Vagina (tissue), 2 donors: ENCODE results near the gene C22orf39. TPM values are rescaled to one million over a fixed set of nuclear protein-coding genes. Genes with fewer than 3 reads are reported as not detected.

ENCODE experiments used
- DNase-seq, 2 donors: peaks; one replicate each; pipeline ENCODE4 v3.0.0-alpha.2; 2017; ENCODE audit errors: extremely low spot score in 2 of 2
- H3K27ac ChIP-seq: fragments of 200-600 bp; sonication (generic); one replicate; pipeline ENCODE4 v1.5.1; 2019
- H3K27me3 ChIP-seq: fragments of 200-600 bp; sonication (generic); one replicate; pipeline ENCODE4 v1.5.1; 2019
- H3K36me3 ChIP-seq, 2 donors: fragments of 200-600 bp; sonication (generic); one replicate each; pipeline ENCODE4 v1.5.1; 2017 to 2019
- H3K4me1 ChIP-seq: fragments of 200-600 bp; sonication (generic); one replicate; pipeline ENCODE4 v1.5.1; 2019
- H3K4me3 ChIP-seq, 2 donors: fragments of 200-600 bp; sonication (generic); 1 replicate in 1 of 2; 2 replicates in 1 of 2; pipeline ENCODE4 v1.5.1; 2016 to 2019
- H3K9me3 ChIP-seq: fragments of 200-600 bp; sonication (generic); one replicate; pipeline ENCODE4 v1.5.1; 2019
- POLR2A ChIP-seq, 2 donors: fragments of 450-650 bp; IDR thresholded peaks; one replicate each; pipeline ENCODE4 v1.6.1; 2017; ENCODE audit warnings: antibody characterized with exemption in 2 of 2, mild to moderate bottlenecking in 2 of 2, moderate library complexity in 2 of 2
- POLR2AphosphoS5 ChIP-seq, 2 donors: sonication (generic); formaldehyde crosslinking; IDR thresholded peaks; one replicate each; pipeline ENCODE4 v1.9.0; 2017; ENCODE audit warnings: antibody characterized with exemption in 2 of 2, mild to moderate bottlenecking in 2 of 2, low read depth in 1 of 2; ENCODE audit not compliant: insufficient read depth in 1 of 2
- intact Hi-C: fragments of 100-400 bp; cut with DNase I; formaldehyde crosslinking; loops from one replicate; pipeline ENCODE4 v1.15.1; 2023
- total RNA-seq: library from RNA; depleted of rRNA; stranded (reverse); fragments of >200 nt; gene quantifications from one replicate; pipeline ENCODE4 v1.2.3, GENCODE V29; 2016
- TF ChIP-seq, protein P1 (sequence below), 3 experiments: fragments of 450-650 bp in 2 of 3; fragments of 200-600 bp in 1 of 3; sonication (generic) in 1 of 3; IDR thresholded peaks; one replicate each; pipeline ENCODE4 v1.5.1; 2017 to 2019; ENCODE audit warnings: antibody characterized with exemption in 3 of 3, mild to moderate bottlenecking in 2 of 3, moderate library complexity in 2 of 3

C22orf39 gene
- total RNA-seq, 1 donor from 2014 or later, result 46.9 TPM

DNA sequence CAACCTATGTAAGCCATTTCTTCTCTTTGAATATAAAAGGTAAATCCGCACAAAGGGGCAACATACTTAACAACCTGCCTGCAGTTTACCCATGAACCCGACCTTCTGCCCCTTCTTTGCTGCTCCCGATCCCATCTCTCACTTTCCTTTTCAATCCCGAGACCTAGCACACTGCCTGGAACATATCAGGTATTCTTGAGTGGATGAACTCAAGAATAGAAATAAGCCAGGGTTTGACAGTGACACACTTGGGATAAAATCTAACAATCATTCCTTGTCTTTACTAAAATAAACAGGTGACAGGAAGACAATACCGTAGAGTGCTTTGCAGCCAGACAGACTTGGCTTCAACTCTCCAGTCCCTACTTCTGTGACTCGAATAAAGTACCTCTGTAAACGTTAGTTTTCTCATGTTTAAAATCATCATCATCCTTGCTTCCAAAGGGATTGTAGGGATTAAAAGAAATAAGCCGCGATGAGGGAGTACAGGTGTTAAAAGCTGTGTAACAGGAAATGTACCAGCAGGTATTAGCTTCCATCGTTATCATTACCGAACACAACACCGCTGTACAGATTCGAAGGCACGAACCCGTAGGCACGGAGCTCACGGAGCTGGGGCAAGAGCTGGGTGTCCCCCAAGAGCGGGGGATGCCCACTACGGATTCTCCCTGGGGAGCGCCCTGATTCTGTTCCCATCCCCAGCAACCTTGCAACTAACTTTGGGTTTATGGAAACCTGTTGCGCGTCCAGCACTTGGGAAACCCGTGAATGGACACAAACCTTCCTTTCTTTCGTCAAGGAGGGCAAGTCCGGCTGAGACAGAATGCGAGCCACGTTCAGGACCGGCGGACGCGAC lies 30.8 kb upstream of the C22orf39 start:
- H3K36me3 ChIP-seq, result peaks cover 0 to 17% of the 10 kb centered on the region in 2 donors
- H3K4me3 ChIP-seq, result peak overlapping the region; percentile 72 to 89
- H3K9me3 ChIP-seq, result no peaks in the 10 kb centered on the region
- peak overlapping the region; percentile 93 for H3K27ac ChIP-seq
- DNase-seq, result peak in 1 of 2 donors; percentile 87
- intact Hi-C loops, result loop anchor here (2.0 to 10.0 kb wide), 2 partner anchors 45 to 63 kb away; partner anchors contain the start of gene MRPL40
- H3K27me3 ChIP-seq, result no peaks in the 10 kb centered on the region
- TF ChIP-seq POLR2A (IDR thresholded peaks at IDR 0.05) (no peak), POLR2AphosphoS5 (IDR thresholded peaks at IDR 0.05; ENCODE audit: insufficient read depth in 1 of 2, low read depth in 1 of 2) (no peak)
- TF ChIP-seq, protein P1, sequence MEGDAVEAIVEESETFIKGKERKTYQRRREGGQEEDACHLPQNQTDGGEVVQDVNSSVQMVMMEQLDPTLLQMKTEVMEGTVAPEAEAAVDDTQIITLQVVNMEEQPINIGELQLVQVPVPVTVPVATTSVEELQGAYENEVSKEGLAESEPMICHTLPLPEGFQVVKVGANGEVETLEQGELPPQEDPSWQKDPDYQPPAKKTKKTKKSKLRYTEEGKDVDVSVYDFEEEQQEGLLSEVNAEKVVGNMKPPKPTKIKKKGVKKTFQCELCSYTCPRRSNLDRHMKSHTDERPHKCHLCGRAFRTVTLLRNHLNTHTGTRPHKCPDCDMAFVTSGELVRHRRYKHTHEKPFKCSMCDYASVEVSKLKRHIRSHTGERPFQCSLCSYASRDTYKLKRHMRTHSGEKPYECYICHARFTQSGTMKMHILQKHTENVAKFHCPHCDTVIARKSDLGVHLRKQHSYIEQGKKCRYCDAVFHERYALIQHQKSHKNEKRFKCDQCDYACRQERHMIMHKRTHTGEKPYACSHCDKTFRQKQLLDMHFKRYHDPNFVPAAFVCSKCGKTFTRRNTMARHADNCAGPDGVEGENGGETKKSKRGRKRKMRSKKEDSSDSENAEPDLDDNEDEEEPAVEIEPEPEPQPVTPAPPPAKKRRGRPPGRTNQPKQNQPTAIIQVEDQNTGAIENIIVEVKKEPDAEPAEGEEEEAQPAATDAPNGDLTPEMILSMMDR (IDR thresholded peaks at IDR 0.05), result no peak
- H3K4me1 ChIP-seq, result peaks cover 31% of the 10 kb centered on the region

DNA sequence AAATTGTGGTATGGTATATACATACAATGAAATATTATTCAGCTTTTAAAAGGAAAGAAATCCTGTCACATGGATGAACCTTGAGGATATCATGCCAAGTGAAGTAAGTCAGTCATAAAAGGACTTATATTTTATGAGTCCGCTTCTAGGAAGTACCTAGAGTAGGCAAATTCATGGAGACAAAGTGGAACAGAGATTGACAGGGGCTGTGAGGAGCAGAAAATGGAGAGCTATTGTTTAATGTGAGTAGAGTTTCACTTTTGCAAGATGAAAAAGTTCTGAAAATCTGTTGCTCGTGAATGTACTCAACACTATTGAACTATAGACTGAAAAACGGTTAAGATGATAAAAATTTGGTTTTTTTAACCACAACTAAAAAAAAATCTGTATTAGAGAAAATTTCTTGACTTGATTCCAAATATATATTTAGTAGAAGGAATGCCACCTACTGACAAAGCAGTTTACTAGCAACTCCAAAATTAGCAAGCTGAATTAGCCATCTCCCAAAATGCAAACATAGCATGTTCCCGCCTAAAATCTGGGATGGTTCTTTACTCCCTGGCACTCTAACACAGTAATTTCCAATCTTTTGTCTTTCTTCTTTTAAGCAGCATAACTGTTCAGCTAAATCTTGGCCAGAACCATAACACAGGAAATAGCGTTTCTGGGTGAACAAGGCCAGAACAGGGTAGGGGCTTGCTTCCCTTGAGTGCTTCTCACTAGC lies 30.0 kb upstream of the C22orf39 start:
- intact Hi-C loops, result loop anchor here (2.0 to 10.0 kb wide), 2 partner anchors 45 to 63 kb away; partner anchors contain the start of gene MRPL40
- Histone ChIP-seq H3K4me1 (peaks cover 31% of the 10 kb centered on the region), H3K4me3 (peak overlapping the region; percentile 72 to 89), H3K36me3 (peaks cover 0 to 17% of the 10 kb centered on the region in 2 donors), H3K27ac (no peak overlapping the region), H3K27me3 (no peaks in the 10 kb centered on the region), H3K9me3 (no peaks in the 10 kb centered on the region)
- no peak for DNase-seq
- TF ChIP-seq POLR2AphosphoS5 (IDR thresholded peaks at IDR 0.05; ENCODE audit: insufficient read depth in 1 of 2, low read depth in 1 of 2) (no peak), POLR2A (IDR thresholded peaks at IDR 0.05) (no peak)
- TF ChIP-seq, protein P1 (IDR thresholded peaks at IDR 0.05), result no peak

DNA sequence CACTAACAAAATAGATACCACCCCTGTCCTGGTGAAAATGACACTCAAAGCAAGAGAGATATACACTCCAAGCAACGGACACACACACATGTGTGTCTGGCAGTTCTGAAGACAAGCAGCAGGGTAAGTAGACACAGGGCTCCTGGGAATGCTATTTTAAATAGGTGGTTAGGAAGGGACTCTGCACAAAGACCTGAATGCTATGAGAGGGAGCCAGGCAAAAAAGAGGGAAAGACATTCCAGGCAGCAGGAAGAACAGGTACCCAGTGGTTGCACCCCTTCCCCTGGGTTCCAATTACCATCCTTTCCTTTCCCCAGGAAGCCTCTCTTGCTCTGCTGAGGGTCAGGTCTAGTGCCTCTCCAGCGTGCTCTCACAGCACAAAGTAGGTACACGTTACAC lies 28.5 kb upstream of the C22orf39 start:
- intact Hi-C loops, result loop anchor here (10.0 kb wide), 1 partner anchor 61 kb away; no protein-coding TSS in a partner anchor
- H3K27ac ChIP-seq, result no peak overlapping the region
- H3K4me1 ChIP-seq, result peaks cover 31% of the 10 kb centered on the region

DNA sequence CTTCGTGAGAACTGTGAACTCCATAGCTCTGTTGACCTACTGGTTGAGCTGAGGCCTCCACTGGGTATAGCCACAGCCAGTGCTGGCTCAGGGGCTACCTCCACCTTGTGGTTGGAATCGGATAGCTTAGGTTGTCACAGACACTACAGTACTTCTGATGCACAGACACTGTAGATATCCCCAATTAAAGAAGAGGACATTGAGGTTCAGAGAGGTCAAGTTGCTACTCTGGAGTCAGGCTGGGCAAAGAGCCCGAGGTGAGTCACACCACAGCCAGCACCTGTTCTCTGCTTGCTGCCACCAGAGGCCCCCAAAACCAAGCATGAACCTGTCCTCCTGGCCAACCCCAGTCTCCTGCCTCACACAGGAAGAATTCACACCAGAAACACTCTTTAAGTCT lies 26.1 kb upstream of the C22orf39 start:
- Histone ChIP-seq H3K36me3 (peaks cover 0 to 47% of the 10 kb centered on the region in 2 donors), H3K27ac (no peak overlapping the region), H3K9me3 (no peaks in the 10 kb centered on the region), H3K27me3 (no peaks in the 10 kb centered on the region), H3K4me3 (no peak overlapping the region), H3K4me1 (peaks cover 26% of the 10 kb centered on the region)
- intact Hi-C loops, result loop anchor here (10.0 kb wide), 1 partner anchor 59 kb away; no protein-coding TSS in a partner anchor
- DNase-seq, result no peak
- TF ChIP-seq, protein P1 (IDR thresholded peaks at IDR 0.05), result no peak
- no peak for TF ChIP-seq POLR2A (IDR thresholded peaks at IDR 0.05)

More for the DNA sequence above, 28.5 kb upstream of the C22orf39 start:
- TF ChIP-seq POLR2A (IDR thresholded peaks at IDR 0.05) (no peak), POLR2AphosphoS5 (IDR thresholded peaks at IDR 0.05; ENCODE audit: insufficient read depth in 1 of 2, low read depth in 1 of 2) (no peak)
- TF ChIP-seq, protein P1 (IDR thresholded peaks at IDR 0.05), result no peak
- H3K9me3 ChIP-seq, result no peaks in the 10 kb centered on the region
- DNase-seq, result peak in 1 of 2 donors; percentile 72
- peaks cover 0 to 24% of the 10 kb centered on the region in 2 donors for H3K36me3 ChIP-seq
- no peak overlapping the region for H3K4me3 ChIP-seq
- no peaks in the 10 kb centered on the region for H3K27me3 ChIP-seq
